ENCODE results near the gene TMEM114.

Gene TMEM114

GRCh38 chr16:8551388-8552332 is 38.7 kb downstream of the TMEM114 start:
- no peak for FAIRE-seq
- DNase-seq (ENCODE audit: insufficient read length, low spot score) = no peak

GRCh38 chr16:8550728-8551387 is 39.5 kb downstream of the TMEM114 start:
- DNase-seq (ENCODE audit: insufficient read length, low spot score) = no peak
- no peak for FAIRE-seq

GRCh38 chr16:8549843-8550412 is 40.4 kb downstream of the TMEM114 start:
- FAIRE-seq = no peak
- no peak for DNase-seq (ENCODE audit: insufficient read length, low spot score)

- no peak for DNase-seq (ENCODE audit: insufficient read length, low spot score)
- FAIRE-seq = no peak
Measured at GRCh38 chr16:8548166-8548565, 42.1 kb downstream of the TMEM114 start.

- FAIRE-seq (no peak), DNase-seq (ENCODE audit: insufficient read length, low spot score) (no peak)
Measured at GRCh38 chr16:8547762-8548161, 42.5 kb downstream of the TMEM114 start.

GRCh38 chr16:8544406-8544805 is 45.9 kb downstream of the TMEM114 start:
- FAIRE-seq (no peak), DNase-seq (ENCODE audit: insufficient read length, low spot score) (no peak)

- FAIRE-seq (peak; percentile 51), DNase-seq (ENCODE audit: insufficient read length, low spot score) (no peak)
Measured at GRCh38 chr16:8543258-8543657, 47.1 kb downstream of the TMEM114 start.

- DNase-seq (ENCODE audit: insufficient read length, low spot score) (no peak), FAIRE-seq (no peak)
Measured at GRCh38 chr16:8542393-8542792, 47.9 kb downstream of the TMEM114 start.

GRCh38 chr16:8541868-8542267 is 48.4 kb downstream of the TMEM114 start:
- DNase-seq (ENCODE audit: insufficient read length, low spot score) (no peak), FAIRE-seq (no peak)

- DNase-seq (ENCODE audit: insufficient read length, low spot score) (no peak), FAIRE-seq (no peak)
Measured at GRCh38 chr16:8537691-8538342, 52.5 kb downstream of the TMEM114 start.

GRCh38 chr16:8533509-8533908 is 56.8 kb downstream of the TMEM114 start:
- no peak for DNase-seq (ENCODE audit: insufficient read length, low spot score)
- no peak for FAIRE-seq

GRCh38 chr16:8530752-8531384 is 59.4 kb downstream of the TMEM114 start:
- FAIRE-seq (no peak), DNase-seq (ENCODE audit: insufficient read length, low spot score) (no peak)

GRCh38 chr16:8528471-8528870 is 61.8 kb downstream of the TMEM114 start:
- no peak for FAIRE-seq
- DNase-seq (ENCODE audit: insufficient read length, low spot score) = no peak

- no peak for FAIRE-seq
- no peak for DNase-seq (ENCODE audit: insufficient read length, low spot score)
Measured at GRCh38 chr16:8523932-8524331, 66.4 kb downstream of the TMEM114 start.

GRCh38 chr16:8522757-8523156 is 67.6 kb downstream of the TMEM114 start:
- FAIRE-seq = no peak

GRCh38 chr16:8519643-8520042 is 70.7 kb downstream of the TMEM114 start:
- no peak for FAIRE-seq
- no peak for DNase-seq (ENCODE audit: insufficient read length, low spot score)

More at GRCh38 chr16:8522757-8523156, 67.6 kb downstream of the TMEM114 start:
- no peak for DNase-seq (ENCODE audit: insufficient read length, low spot score)
